COLO668 (cell line): ENCODE measurements around the gene C2orf92.
"Not testable (repeated sequence)": the region's sequence is repeated elsewhere in the genome, so short reads cannot be mapped to it uniquely, and the experiment has no call there.

ENCODE experiments used
- DNase-seq: peaks from one replicate; lab custom pipeline; 2025; ENCODE audit not compliant: unreplicated experiment; lab: John Stamatoyannopoulos, UW

C2orf92 gene

GRCh38 chr2:97669448-97669847 lies at the start of gene C2orf92:
C2orf92 (plus strand) TSS chr2:97669713; CDS start chr2:97669789, 76 bp downstream.
- no peak for DNase-seq

DNA sequence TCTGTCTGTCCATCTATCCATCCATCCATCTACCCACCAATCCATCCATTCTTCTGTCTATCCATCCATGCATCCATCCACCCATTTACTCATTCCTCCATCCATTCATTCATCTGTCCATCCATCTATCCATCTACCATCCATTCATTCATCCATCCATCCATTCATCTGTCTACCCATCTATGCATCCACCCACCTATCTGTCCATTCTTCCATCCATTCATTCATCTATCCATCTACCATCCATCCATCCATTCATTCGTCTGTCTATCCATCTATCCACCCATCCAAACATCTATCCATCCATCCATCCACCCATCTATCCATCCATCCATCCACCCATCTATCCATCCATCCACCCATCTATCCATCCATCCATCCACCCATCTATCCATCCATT lies 49.0 kb upstream of the C2orf92 start:
- not testable (repeated sequence) for DNase-seq

GRCh38 chr2:97622976-97623375 lies 46.5 kb upstream of the C2orf92 start:
- not testable (repeated sequence) for DNase-seq

DNA sequence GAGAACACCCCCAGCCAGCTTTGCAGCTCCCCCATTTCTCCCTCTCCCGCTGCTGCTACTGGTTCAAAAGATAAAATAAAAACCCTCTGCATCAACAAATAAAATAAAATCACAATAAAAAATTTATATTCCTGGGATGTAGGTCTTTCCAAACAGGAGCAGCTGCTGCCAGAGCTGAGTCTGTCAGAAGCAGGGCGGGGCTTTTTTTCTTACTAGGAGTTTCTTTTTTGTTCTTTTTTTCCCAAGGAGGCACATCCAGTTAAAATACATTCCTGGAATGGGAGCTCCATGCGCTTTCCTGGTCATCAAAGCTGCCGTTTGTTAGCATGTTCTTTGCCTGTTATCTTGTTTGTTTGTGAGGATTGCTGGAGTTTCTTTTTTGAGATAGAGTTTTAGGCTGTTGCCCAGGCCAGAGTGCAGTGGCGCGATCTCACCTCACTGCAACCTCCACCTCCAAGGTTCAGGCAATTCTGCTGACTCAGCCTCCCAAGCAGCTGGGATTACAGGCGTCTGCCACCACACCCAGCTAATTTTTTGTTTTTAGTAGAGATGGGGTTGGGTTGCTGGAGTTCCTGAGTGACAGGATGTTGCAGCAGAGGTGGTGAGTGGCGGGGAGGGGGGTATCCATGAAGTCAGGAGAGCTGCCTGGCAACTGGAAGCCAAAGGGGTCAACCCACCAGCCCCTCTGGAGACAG lies 44.0 kb upstream of the C2orf92 start:
- not testable (repeated sequence) for DNase-seq

DNA sequence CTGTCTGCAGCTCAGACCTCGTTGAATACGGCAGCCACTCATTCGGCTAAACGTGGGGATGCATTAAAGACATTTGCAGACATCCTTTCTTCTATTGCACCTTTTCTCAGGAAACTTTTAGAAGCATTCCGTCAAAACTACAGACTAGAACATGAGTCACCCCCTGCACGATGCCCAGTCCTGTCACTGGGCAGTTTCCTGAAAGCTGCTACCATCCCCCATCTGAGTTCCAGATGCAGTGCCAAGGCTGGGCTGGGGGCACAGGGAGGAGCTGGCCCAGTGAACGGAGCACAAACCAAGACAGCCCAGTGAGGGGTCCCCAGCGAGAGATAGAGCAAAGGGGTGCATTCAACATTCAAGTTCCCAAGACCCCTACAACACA lies 43.5 kb upstream of the C2orf92 start:
- not testable (repeated sequence) for DNase-seq

- DNase-seq = no peak
Measured at GRCh38 chr2:97644023-97644717, 25.3 kb upstream of the C2orf92 start.

GRCh38 chr2:97645112-97645694 lies 24.3 kb upstream of the C2orf92 start:
- no peak for DNase-seq

GRCh38 chr2:97645695-97646629 lies 23.6 kb upstream of the C2orf92 start, which contains the start of gene COX5B:
COX5B (plus strand) TSS chr2:97646062; CDS start chr2:97646087, 25 bp downstream.
- peak; percentile 98 for DNase-seq

GRCh38 chr2:97646977-97647376 lies 22.5 kb upstream of the C2orf92 start:
- DNase-seq = no peak

DNA sequence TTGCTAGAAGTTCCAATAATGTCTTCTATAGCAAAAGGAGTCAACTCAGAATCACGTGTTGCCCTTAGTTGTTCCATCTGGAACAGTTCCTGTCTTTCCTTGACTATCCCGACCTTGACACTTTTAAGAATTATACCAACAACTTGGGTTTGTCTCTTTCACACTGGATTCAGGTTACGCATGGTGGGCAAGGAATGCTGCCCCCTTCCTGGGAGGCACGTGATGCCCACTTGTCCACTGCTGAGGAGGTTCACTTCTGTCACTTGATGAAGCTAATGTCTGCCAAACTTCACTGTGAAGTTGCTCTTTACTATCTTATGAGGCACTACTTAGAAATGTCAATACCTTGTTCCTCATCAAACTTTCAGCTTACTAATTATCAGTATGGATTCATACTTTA lies 18.4 kb upstream of the C2orf92 start:
- no peak for DNase-seq

GRCh38 chr2:97653473-97653872 lies 16.0 kb upstream of the C2orf92 start:
- DNase-seq = no peak

DNA sequence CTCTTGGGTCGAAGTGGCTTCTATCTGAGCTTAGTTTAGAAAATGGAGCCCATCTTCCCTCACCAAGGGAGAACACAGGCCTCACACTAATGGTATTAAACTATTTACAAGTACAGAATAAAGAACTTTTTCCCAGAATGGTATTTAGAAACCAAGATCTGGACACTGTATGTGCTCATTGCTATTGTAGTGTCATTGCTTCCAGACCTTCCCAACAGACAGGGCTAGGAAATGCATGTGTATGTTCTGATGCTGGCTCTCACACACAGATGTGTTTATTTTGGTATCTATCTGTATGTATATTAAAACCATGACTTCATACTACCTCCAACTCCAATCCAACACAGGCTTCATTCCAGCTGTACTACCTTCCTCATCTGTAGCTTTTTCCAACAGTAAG lies 15.6 kb upstream of the C2orf92 start:
- no peak for DNase-seq

GRCh38 chr2:97654309-97654708 lies 15.2 kb upstream of the C2orf92 start:
- no peak for DNase-seq

GRCh38 chr2:97654791-97655190 lies 14.7 kb upstream of the C2orf92 start:
- DNase-seq = no peak

GRCh38 chr2:97656129-97656755 lies 13.3 kb upstream of the C2orf92 start:
- no peak for DNase-seq

GRCh38 chr2:97656905-97657587 lies 12.5 kb upstream of the C2orf92 start:
- no peak for DNase-seq

DNA sequence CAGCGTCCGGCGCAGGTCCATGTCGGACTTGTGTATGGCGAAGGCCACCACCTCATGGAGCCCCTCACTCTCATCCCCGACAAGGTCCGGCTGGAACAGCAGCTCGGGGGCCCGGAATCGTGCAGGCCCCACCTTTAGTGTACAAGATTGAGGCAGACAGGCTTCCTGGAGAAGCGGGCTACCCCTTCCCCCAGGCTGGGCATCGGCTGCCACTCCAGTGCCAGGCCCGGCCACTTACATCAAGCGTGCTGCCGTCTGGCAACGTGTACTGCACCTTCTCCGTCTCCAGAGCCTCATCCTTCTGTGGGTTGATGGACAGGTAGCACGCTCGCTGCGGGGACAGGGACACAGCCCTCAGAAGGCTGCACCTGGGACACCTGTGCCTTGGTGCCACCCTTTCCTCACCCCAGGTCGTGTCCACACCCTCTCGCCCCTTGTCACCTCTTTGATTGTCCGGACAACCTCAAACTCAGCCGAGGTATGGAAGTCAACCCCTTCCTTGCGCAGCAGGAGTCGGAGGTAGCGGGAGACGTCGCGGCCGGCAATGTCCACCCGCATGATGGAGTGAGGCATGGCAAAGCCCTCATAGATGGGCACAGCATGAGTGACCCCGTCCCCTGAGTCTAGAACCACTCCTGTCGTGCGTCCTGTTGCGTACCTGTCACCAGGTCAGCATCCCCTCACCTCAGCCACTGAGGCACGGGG lies 11.4 kb upstream of the C2orf92 start:
- DNase-seq = no peak

DNA sequence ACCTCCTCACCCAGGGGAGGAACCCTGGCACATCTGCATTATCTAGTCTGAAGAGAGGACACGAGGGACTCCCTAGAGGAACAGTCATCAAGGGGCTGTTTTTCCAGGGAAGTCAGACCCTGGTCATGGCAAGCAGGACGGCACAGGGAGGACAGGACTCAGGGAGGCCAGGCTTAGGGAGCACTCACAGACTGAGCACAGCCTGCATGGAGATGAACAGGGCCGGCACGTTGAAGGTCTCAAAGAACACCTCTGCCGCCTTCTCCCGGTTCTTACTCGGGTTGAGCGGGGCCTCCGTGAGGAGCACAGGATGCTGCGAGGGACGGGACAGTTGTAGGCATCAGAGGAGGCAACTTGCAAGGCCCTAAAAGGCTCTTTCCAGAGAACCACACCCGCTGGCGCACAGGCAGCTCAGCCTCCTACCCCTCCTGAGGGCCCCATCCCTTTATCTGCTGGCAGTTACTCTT lies 10.8 kb upstream of the C2orf92 start:
- DNase-seq = no peak
